DMS 273 treated with DMSO at 0.1 percent for 48 hours (cell line): Measurements from ENCODE around the gene CD52.
"Not testable (repeated sequence)": the region's sequence is repeated elsewhere in the genome, so short reads cannot be mapped to it uniquely, and the experiment has no call there.

Source experiments
- DNase-seq: peaks from one replicate; lab custom pipeline; 2025; lab: John Stamatoyannopoulos, UW

The CD52 gene

DNA sequence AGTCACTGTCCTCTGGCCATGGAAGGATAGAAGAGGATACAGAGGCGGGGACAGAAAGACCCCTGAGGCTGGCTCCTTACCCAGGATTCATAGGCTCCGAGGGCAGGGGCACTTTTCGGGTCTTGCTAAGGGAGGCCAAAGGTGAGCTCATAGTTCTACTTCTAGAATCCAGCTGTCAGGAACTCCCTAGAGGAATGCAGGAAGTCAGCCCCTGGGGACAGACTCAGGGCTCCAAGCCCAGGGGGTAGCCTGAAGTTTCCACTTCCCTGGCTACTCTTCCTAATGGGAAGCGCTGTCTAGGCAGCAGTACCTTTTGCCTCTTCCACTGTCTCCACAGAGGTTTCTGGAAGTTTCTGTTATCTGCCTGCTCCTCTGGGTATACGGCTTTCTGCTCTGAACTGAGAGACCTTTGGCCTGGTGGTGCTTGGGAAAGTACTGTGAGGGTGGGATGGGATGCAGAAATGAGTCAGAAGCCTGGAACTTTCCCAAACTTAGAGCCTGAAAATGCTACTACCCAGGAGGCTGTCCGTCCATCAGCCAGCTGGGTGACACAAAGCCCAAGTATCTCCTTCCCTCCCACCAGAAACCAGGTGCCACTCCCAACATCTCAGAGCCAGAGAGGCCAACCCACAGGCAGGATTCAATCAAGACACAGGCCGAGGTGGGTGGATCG lies 14.9 kb upstream of the CD52 start:
- DNase-seq = no peak

DNA sequence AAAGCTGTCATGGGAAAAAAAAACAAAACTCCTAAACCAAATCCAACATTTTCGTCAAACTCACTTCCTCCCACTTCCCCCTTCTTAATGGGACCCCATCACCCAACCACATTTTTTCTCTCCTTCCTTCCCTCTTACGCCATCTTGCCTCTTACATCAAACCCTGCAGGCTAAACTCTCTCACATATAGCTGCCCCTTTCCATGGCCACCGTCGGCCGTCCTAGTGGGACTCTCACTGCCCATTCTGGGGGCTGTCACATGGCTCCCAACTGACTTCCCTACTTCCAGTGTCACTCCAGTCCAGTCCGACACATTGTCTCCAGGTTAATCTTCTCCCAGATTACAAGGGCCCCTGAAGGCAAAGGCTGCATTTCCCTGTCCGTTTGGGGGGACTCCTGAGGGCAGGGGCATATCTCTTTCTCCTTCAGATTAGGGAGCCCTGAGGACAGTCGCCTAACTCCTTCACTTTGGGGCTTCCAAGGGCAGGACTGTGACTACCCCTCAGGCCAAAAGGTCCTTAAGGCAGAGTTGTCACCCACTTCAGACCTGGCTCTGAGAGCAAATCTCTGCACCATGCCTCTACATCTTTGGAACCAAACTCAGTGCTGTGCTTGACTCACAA lies 12.0 kb upstream of the CD52 start:
- no peak for DNase-seq

DNA sequence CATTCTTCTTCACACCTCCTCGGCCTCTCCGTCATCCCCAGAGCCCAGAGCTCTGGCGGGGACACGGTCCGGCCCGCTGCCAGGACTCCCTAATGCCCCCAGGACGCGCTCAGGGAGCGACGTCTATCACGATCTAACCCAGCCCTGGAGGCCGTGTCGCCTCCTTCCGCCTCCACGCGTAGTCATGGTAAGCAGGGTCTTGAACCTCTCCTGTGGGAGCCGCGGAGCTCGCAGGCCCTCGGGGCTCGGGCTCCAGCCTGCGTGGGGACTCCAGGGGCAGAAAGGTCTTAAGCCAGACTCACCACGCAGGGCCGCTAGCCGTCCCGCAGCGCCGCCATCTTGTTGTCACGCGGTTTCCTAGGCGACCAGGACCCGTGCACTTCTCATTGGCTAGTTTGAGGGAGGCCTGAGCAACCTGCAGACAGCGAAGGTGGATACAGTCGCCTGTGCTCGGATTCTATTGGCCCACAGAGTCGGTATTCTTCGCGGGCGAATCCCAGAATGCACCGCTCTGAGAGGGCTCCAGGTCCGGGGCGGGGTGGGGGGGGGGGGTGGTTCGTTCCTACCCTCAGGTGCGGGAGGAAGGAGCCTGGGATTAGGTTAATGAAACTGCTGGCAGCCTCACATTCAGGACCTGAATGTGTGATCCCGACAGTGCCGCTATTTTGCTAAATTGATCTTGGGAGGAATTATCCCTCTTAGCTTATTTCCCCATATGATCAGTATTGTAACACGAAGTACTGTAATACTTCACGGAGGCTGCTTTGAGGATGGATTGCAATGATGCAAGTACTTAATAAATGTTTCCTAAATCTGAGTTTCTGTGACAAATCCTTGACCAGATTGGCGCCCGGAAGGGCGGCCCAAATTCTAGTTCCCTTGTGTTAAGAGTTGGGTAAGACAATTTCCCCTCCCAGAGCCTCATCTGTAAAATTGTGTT lies 11.2 kb upstream of the CD52 start, which contains the start of gene UBXN11:
UBXN11 (minus strand) TSS at position 347 of the 940 bp plus-strand sequence. CDS start 3,753 bp downstream, outside the sequence.
- peak; percentile 92 for DNase-seq

DNA sequence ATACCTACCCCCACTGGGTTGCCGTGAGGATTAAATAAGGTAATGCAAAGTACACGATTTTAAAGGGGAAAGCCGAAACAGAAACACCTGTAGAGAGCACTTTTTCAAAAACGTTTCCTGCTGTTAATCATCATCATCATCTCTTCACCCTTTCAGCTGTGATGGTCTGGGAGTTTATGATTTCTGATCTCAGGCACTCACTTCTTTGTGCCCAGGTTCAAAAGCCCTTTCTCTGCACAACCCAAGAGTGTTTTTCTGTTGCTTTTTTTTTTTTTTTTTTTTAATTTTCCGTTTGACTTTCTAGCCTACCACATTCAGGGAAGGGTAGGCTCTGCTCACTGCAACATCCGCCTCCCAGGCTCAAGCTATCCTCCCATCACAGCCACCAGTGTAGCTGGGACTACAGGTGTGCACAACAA lies 10.4 kb upstream of the CD52 start:
- DNase-seq = no peak

- not testable (repeated sequence) for DNase-seq
Measured at GRCh38 chr1:26307966-26308899, 9.5 kb upstream of the CD52 start.

GRCh38 chr1:26314501-26314900 lies 3.3 kb upstream of the CD52 start:
- DNase-seq = no peak

DNA sequence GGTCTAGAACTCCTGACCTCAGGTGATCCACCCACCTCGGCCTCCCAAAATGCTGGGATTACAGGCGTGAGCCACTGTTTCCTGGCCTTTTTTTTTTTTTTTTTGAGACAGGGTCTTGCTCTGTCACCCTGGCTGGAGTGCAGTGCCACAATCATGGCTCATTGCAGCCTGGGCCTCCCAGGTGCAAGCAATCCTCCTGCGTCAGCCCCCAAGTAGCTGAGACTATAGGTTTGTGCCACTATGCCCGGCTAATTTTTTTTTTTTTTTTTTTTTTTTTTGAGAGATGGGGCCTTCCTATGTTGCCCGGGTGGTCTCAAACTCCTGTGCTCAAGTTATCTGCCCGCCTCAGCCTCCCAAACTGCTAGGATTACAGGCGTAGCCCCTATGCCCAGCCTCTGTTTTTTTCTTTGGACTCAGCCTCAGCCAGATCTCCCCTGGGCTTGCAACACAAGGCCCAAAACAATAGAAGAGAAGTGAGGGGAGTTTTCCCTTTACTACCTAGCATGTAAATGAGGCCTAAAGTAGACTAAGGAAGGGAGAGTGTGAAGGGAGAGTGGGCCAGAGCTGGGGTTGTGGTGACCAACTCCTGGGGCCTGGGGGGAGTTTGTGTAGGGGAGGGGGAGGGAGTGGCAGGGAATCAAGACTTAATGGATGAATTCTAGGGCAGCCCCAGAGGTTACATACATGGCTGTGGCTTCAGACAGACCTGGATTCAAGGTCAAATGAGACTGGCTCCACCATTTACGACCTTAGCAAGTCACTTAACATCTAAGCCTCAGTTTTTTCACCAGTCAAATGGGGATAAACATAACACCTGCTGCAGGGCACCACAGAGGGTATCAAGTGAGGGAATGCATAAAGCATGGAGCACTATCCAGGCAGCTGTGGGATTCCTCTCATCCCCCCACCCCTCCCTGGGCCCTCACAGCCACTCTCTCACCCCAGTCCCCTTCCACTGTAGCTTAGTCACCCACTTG lies 1.6 kb upstream of the CD52 start:
- DNase-seq = no peak

- no peak for DNase-seq
Measured at GRCh38 chr1:26317146-26317545, 612 bp upstream of the CD52 start.

GRCh38 chr1:26318338-26319064 lies 743 bp downstream of the CD52 start:
- DNase-seq = peak; percentile 40

- no peak for DNase-seq
Measured at GRCh38 chr1:26320896-26321295, 3.1 kb downstream of the CD52 start.

DNA sequence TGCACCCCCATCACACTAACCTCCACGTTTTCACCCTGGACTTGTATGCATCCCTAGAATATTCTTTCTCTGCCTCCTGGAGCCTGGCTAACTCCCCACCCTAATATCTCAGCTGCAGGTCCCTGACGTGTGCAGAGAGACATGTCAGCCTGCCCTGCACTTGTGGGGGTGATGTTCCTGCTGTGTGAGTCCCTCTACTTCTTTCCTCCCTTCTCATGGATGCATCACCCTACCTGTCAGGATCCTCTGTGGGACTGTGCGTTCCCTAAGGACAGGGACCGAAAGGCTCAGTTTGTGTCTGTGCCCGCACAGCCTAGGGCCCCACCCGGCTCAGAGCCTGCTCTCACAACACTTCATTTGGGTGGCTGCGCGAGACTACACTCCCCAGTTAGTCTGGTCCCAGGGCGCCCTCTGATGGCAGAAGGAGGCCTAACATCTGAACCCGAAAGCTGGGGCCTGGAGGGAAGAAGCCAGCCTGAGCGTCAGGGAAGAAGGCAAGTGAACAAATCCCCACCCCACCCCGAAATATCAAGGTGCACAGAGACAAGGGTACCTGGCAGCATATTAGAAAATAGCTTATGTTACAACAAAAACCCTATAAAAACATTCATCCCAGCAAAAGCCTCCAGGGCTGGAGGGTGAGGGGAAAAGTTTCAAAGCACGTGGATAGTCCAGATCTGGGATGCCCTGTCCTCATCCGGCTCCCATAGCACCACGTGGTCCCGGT lies 3.7 kb downstream of the CD52 start:
- peak; percentile 53 for DNase-seq

DNA sequence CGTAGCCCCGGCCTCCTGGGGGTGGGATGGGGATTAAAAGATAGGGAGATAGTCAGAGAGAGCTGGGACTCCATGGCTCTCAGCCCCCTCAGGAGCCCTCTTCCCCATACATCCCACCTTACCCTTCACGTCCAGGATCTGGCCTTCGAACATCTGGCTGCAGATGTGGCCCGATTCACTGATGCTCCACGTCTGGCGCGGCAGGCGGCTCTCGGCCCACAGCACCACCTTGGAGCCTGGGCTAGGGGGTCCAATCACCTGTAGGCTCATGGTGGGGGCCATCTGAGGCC lies 4.2 kb downstream of the CD52 start:
- DNase-seq = no peak

- DNase-seq = no peak
Measured at GRCh38 chr1:26323382-26323781, 5.6 kb downstream of the CD52 start.

- no peak for DNase-seq
Measured at GRCh38 chr1:26324550-26324949, 6.8 kb downstream of the CD52 start.

- DNase-seq = no peak
Measured at GRCh38 chr1:26327956-26328362, 10.2 kb downstream of the CD52 start.

DNA sequence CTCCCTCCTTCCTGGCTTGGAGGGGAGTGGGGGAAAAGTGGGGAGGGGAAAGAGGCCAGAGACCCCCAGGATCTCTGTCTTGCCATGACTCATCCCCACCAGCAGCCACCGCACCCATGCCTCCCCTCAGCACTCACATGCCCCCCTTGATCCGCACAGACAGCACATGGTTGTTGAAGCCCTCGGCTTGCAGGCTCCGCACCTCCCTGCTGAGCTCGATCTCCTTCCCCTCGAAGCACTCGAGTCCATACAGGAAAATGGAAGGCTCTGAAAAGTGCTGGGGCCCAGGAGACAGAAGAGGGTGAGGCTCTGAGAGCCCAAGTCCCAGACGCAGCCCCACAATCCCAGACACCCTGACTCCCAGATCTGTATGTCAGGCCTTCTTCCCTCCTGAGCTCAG lies 10.8 kb downstream of the CD52 start:
- DNase-seq = no peak

DNA sequence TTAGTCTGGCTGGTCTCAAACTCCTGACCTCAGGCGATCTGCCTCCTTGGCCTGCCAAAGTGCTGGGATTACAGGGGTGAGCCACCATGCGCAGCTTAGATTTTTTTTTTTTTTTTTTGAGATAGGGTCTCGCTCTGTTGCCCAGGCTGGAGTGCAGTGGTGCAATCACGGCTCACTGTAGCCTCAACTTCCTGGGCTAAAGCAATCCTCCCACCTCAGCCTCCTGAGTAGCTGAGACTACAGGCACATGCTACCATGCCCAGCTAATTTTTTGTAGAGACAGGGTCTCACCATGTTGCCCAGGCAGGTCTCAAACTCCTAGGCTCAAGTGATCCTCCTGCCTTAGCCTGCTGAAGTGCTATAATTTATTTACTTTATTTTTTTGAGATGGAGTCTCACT lies 11.6 kb downstream of the CD52 start:
- DNase-seq = not testable (repeated sequence)

DNA sequence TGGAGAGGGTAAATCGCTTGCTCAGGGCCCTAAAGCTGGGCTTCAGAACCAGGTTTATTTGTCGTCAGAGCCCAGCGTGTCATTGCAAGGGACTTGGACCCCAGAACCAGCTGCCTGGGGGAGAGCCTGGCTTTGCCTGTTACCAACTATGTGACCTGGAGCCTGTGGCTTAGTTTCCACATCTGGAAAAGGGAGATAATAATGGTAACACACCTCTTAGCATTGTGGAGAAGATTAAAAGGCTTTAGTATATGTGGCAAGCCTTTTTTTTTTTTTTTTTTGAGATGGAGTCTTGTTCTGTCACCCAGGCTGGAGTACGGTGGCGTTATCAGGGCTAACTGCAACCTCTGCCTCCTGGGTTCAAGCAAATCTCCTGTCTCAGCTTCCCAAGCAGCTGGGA lies 12.5 kb downstream of the CD52 start:
- no peak for DNase-seq

- DNase-seq = not testable (repeated sequence)
Measured at GRCh38 chr1:26333312-26333711, 15.6 kb downstream of the CD52 start.
